Cardiac fibroblast (primary cell): ENCODE measurements around the gene PTMS.
A peak's percentile ranks its signal among the peaks of the same experiment; 100 is the strongest.
"Not testable (repeated sequence)": the region's sequence is repeated elsewhere in the genome, so short reads cannot be mapped to it uniquely, and the experiment has no call there.

Experiments used
- DNase-seq, 2 donors: peaks; one replicate each; pipeline versions ENCODE4 v3.0.0 to v3.0.0-alpha.2; 2010; ENCODE audit warnings: low read depth in 2 of 2
- H3K4me3 ChIP-seq, 2 donors: replicated peaks in 1 of 2; 1 replicate in 1 of 2; 2 replicates in 1 of 2; pipeline ENCODE4 v1.5.1; 2011; ENCODE audit warnings: low read depth in 2 of 2, low read length in 2 of 2, mild to moderate bottlenecking in 2 of 2, moderate library complexity in 1 of 2
- CTCF ChIP-seq: IDR thresholded peaks from one replicate; pipeline ENCODE4 v1.5.1; 2011; ENCODE audit warnings: low read depth, mild to moderate bottlenecking, low read length, inconsistent platforms

PTMS gene

DNA sequence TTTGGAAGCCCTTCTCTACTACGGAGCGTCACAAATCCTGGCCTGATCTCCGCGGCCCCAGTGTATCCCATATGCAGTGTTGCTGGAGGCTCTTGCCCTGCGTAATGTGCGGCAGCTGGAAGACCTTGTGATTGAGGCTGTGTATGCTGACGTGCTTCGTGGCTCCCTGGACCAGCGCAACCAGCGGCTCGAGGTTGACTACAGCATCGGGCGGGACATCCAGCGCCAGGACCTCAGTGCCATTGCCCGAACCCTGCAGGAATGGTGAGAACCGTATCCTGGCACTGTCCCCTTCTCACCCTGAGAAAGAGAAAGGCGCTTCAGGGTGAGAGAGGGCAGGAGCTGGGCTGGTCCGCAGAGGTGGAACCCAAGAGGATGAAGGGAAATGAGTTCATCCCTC is 37.0 kb upstream of the PTMS start:
- no peak for TF ChIP-seq CTCF
- H3K4me3 ChIP-seq = no peak overlapping the region
- no peak for DNase-seq

DNA sequence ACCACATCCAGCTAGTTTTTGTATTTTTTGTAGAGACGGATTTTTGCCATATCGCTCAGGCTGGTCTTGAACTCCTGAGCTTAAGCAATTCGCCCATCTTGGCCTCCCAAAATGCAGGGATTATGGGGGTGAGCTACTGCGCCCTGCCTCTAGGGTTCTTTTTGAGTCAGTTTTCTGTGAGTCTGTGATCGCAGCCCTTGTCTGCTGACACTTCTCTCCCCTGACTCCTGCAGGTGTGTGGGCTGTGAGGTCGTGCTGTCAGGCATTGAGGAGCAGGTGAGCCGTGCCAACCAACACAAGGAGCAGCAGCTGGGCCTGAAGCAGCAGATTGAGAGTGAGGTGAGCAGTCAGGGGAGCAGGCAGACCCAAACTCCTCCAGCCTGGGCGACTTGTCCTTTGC is 36.0 kb upstream of the PTMS start:
- no peak for TF ChIP-seq CTCF
- no peak overlapping the region for H3K4me3 ChIP-seq
- DNase-seq = no peak

DNA sequence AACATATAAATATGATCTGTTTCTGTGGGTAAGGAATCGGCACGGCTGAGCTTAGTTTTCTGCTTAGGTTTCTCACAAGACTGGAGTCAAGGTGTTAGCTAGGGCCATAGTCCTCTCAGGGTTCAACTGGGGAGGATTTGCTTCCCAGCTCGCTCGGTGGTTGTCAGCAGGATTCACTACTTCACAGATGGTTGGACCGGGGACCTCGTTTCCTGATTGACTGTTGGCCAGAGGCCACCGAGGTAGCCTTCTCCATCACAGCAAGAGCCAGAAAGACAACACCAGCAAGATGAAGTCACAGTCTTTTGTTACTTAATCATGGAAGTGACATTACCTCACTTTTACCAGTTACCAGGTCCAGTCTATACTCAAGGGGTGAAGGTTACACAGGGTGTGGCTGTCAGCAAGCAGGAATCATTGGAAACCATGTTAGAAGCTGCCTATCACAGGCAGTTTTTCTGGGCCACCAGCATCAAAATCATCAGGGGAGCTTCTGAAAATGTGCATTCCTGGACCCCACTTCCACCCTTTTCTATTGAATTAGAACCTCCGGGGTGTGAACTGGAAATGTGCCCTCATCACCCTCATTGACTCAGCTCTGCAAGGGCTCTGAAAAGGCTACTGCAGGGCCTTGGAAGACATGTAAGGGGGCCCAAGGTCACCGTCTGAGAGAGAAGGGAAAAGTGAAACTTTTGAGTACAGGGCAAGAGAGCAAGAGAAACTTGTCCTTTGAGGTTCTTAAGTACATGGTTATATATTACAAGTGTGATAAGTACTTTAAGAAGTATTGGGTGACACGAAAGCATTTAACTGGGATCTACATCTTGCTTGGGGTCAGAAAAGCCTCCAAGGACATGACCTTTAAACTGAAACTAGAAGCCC is 31.4 kb upstream of the PTMS start:
- no peak for DNase-seq
- TF ChIP-seq CTCF = no peak
- H3K4me3 ChIP-seq = no peak overlapping the region

DNA sequence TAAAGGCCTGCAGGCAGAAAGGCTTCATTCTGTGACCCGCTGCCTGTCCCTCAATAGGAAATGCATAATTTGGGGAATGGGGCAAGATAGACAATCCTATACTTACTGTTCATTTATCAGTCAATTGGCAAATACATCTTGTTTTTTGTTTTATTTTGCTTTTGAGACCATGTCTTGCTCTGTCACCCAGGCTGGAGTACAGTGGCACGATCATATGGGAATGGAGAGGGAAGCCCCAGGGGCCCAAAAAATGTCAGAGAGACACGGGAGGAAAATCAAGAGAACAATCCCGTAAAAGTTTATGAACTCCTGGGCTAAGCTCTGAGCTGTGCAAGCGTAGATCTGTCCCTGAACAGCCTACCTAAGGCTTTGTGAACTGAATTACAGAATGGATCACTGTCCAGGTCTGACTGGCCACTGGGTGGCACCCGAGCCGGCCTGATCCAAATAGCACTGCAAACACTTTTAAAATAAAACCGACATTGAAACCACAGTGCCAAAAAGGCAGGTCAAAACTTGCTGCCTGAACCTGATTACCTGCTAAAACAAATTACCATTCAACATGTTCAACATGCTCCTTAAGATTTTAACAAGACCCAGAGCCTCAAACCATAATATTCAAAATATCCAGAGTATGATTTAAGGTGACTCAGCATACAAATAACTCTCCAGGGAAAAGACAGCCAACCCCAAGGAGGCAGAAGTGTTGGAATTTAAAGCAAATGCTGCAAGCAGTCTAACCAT is 30.5 kb upstream of the PTMS start:
- peak; percentile 77 for TF ChIP-seq CTCF
- peak; percentile 71 to 89 for DNase-seq
- no peak overlapping the region for H3K4me3 ChIP-seq

- DNase-seq = no peak
- no peak for TF ChIP-seq CTCF
- H3K4me3 ChIP-seq = no peak overlapping the region
Observed at GRCh38 chr12:6736754-6737153, 29.4 kb upstream of the PTMS start.

GRCh38 chr12:6742080-6742479 is 24.1 kb upstream of the PTMS start:
- H3K4me3 ChIP-seq, DNase-seq: not testable (repeated sequence)

- no peak overlapping the region for H3K4me3 ChIP-seq
- no peak for DNase-seq
- TF ChIP-seq CTCF = no peak
Observed at GRCh38 chr12:6742834-6743233, 23.3 kb upstream of the PTMS start.

DNA sequence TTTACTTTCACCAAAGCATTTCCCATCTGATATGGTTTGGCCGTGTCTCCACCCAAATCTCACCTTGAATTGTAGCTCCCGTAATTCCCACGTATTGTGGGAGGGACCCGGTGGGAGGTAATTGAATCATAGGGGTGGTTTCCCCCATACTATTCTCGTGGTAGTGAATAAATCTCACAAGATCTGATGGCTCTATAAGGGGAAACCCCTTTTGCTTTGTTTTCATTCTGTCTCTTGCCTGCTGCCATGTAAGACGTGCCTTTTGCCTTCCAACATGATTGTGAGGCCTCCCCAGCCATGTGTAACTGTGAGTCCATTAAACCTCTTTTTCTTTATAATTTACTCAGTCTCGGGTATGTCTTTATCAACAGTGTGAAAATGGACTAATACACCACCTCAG is 22.9 kb upstream of the PTMS start:
- DNase-seq, H3K4me3 ChIP-seq: not testable (repeated sequence)
